ENCODE data around the gene CELF2. TPM values are rescaled to one million over a fixed set of nuclear protein-coding genes. Genes with fewer than 3 reads are reported as not detected.
A peak's percentile ranks its signal among the peaks of the same experiment; 100 is the strongest.

The CELF2 gene
- total RNA-seq, 1 donor from 2014 or later: 77.6 TPM

DNA sequence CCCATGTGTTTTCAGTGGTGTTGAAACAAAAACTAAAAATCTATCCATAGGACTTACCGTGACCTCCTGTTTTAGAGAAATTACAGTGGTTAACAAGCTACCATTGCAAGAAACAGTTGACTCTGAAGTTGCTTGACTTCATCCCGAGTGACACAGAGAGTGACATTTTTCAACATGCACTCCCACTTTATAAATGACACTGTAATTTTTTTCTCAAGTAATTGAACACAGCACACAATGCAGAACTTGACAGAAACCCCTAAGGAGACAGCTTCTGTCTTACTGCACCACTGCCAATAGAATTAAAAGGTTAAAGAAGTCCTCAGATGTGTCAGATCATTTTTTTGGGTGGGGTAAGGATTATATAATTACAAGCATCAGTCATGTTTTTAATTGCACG is 246.1 kb downstream of the CELF2 start:
- Mint-ChIP-seq H3K27ac (ENCODE audit: unreplicated experiment) (no peak overlapping the region), H3K36me3 (ENCODE audit: low read depth) (no peaks in the 10 kb centered on the region), H3K9me3 (no peaks in the 10 kb centered on the region), H3K4me3 (no peak overlapping the region), H3K4me1 (peaks cover 36% of the 10 kb centered on the region), H3K27me3 (ENCODE audit: low read depth) (no peaks in the 10 kb centered on the region)
- no peak for TF ChIP-seq CTCF (conservative IDR thresholded peaks at IDR 0.05)
- DNase-seq (ENCODE audit: low read depth, low spot score): no peak

DNA sequence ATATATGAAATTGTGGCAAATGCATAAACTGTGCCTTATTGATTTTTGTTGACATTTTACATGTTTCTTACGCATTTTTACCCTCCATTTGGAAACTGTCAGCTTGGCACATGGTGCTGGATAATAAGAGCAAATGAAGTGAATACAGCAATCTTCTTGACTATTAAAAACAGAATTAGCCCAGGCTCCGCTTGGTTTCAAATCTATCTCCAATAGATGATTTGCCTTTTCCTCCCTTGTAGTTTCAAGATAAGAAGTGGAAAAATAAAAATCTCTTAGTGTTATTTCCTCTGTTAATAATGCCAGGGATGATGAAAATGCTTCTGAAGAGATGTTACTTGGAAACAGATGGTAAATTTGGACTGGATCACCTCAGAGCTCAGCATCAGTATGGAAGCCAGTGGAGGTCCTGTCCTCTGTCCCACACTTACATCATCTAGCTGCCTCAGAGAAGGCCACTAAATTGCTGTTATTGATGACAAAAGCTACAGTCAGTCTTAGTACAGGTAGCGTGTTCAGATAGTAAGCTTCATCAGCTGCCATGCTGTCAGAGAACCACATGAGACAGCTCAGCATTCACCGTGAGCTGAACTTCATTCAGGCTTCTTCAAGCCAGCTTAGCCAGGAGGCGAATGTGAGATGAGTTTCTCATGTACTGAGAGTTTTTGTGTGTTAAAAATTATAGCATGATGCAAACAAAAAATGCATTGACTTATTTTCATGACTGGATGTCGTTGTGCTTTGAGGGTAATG is 246.8 kb downstream of the CELF2 start:
- TF ChIP-seq CTCF (conservative IDR thresholded peaks at IDR 0.05): no peak
- Mint-ChIP-seq H3K27me3 (ENCODE audit: low read depth) (no peaks in the 10 kb centered on the region), H3K9me3 (no peaks in the 10 kb centered on the region), H3K4me1 (peaks cover 44% of the 10 kb centered on the region), H3K4me3 (peak overlapping the region; percentile 25), H3K27ac (ENCODE audit: unreplicated experiment) (no peak overlapping the region), H3K36me3 (ENCODE audit: low read depth) (no peaks in the 10 kb centered on the region)
- no peak for DNase-seq (ENCODE audit: low read depth, low spot score)

DNA sequence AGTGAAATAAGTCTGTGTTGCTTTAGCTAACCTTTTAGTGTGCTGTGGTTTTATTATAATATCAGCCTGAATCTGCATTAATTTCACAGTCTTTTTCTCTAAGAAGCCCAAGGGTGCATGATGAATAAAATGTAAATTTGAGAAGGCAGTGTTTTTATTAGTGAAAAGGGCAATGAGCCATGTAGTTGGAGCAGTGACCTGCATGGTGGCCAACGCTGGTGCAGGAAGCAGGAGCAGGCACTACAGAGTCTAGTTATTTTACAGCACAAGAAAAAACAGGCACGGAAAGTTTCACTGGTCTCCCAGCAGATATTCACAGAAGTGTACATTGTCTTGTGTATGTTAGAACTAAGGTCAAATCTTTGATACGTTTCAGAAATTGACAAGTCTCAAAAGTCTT is 247.8 kb downstream of the CELF2 start:
- no peak for TF ChIP-seq CTCF (conservative IDR thresholded peaks at IDR 0.05)
- H3K9me3 Mint-ChIP-seq: no peaks in the 10 kb centered on the region
- peak overlapping the region; percentile 47 for H3K4me3 Mint-ChIP-seq
- no peaks in the 10 kb centered on the region for H3K36me3 Mint-ChIP-seq (ENCODE audit: low read depth)
- DNase-seq (ENCODE audit: low read depth, low spot score): no peak
- no peaks in the 10 kb centered on the region for H3K27me3 Mint-ChIP-seq (ENCODE audit: low read depth)
- H3K4me1 Mint-ChIP-seq: peaks cover 49% of the 10 kb centered on the region
- no peak overlapping the region for H3K27ac Mint-ChIP-seq (ENCODE audit: unreplicated experiment)

DNA sequence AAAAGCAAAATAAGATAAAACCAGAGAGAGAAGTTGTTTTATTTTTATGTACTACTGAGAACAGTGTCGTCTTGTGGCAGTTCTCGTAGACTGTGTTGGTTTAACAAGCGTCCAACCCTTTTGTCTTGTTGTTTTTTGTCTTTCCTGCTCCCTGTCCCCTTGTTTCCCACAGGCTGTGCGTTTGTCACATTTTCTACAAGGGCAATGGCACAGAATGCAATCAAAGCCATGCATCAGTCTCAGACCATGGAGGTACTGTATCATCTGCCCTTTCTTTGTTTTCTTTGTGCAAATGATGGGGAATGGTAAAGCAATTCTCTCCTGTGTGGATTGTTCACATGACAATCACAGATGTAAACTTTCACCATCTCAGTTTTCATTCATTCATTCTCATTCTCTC is 248.8 kb downstream of the CELF2 start:
- DNase-seq (ENCODE audit: low read depth, low spot score): no peak
- Mint-ChIP-seq H3K27ac (ENCODE audit: unreplicated experiment) (peak overlapping the region; percentile 69), H3K9me3 (no peaks in the 10 kb centered on the region), H3K4me1 (peaks cover 52% of the 10 kb centered on the region), H3K36me3 (ENCODE audit: low read depth) (peaks cover 3% of the 10 kb centered on the region), H3K27me3 (ENCODE audit: low read depth) (no peaks in the 10 kb centered on the region), H3K4me3 (no peak overlapping the region)
- no peak for TF ChIP-seq CTCF (conservative IDR thresholded peaks at IDR 0.05)

GRCh38 chr10:11270135-11270857 is 252.6 kb downstream of the CELF2 start:
- Mint-ChIP-seq H3K4me1 (peaks cover 49% of the 10 kb centered on the region), H3K27me3 (ENCODE audit: low read depth) (no peaks in the 10 kb centered on the region), H3K4me3 (peak overlapping the region; percentile 2), H3K27ac (ENCODE audit: unreplicated experiment) (peak overlapping the region; percentile 83), H3K9me3 (no peaks in the 10 kb centered on the region), H3K36me3 (ENCODE audit: low read depth) (peaks cover 14% of the 10 kb centered on the region)
- peak; percentile 91 for DNase-seq (ENCODE audit: low read depth, low spot score)
- TF ChIP-seq CTCF (conservative IDR thresholded peaks at IDR 0.05): peak; percentile 95
